H1 (cell line): ENCODE measurements around the gene URGCP. TPM values are rescaled to one million over a fixed set of nuclear protein-coding genes. Genes with fewer than 3 reads are reported as not detected.

Source experiments
- SRF ChIP-seq: IDR thresholded peaks from 2 replicates; pipeline ENCODE4 v1.6.1; 2011; ENCODE audit warnings: mild to moderate bottlenecking, low read depth, low read length, moderate library complexity
- polyA plus RNA-seq, 7 experiments: library from polyadenylated mRNA; depleted of rRNA in 3 of 7; stranded (reverse) in 5 of 7; unstranded in 2 of 7; fragments of >200 nt in 5 of 7; fragments of 200-250 nt in 2 of 7; gene quantifications; 1 replicate in 5 of 7; 2 replicates in 1 of 7; 4 replicates in 1 of 7; pipeline versions ENCODE4 v1.2.1 to v1.2.3, GENCODE V29; 2011 to 2013; ENCODE audit warnings: missing spikeins in 2 of 7, mixed read lengths in 2 of 7
- total RNA-seq: library from RNA; stranded (reverse); fragmentation: NEBNext Ultra II Directional; extraction: Animal tissue kit (Norgen Biotek cat#: 25700); gene quantifications from 2 replicates; pipeline ENCODE4 v1.2.1, GENCODE V29; 2021

URGCP gene
- total and polyA plus RNA-seq, 2 of the 8 experiments (the other 6 are each of a cell fraction or from before 2014, with no cell fraction given), result 9.0 to 18.7 TPM

GRCh38 chr7:43873300-43873699, 33.1 kb downstream of the URGCP start (continued):
- TF ChIP-seq SRF, result no peak
